Large intestine (tissue), 3 donors: ENCODE measurements around the gene SMYD3. TPM values are rescaled to one million over a fixed set of nuclear protein-coding genes. Genes with fewer than 3 reads are reported as not detected.

Experiments used
- DNase-seq, 2 donors: peaks; one replicate each; pipeline versions ENCODE4 v3.0.0 to v3.0.0-alpha.2; 2013
- H3K27ac ChIP-seq: one replicate; pipeline ENCODE4 v1.5.1; 2013; ENCODE audit warnings: low read length
- H3K27me3 ChIP-seq: 2 replicates; pipeline ENCODE4 v1.6.1; 2013; ENCODE audit warnings: low read length; ENCODE audit not compliant: control insufficient read depth, insufficient read depth
- H3K36me3 ChIP-seq: 2 replicates; pipeline ENCODE4 v1.6.1; 2013; ENCODE audit warnings: low read length; ENCODE audit not compliant: control insufficient read depth, insufficient read depth
- H3K4me1 ChIP-seq: one replicate; pipeline ENCODE4 v1.6.1; 2013; ENCODE audit warnings: low read length; ENCODE audit not compliant: control insufficient read depth, insufficient read depth
- H3K4me3 ChIP-seq: one replicate; pipeline ENCODE4 v1.5.1; 2013; ENCODE audit warnings: low read length
- H3K9me3 ChIP-seq: one replicate; pipeline ENCODE4 v1.6.1; 2013; ENCODE audit warnings: mild to moderate bottlenecking, low read depth, low read length, moderate library complexity; ENCODE audit not compliant: control insufficient read depth
- WGBS: methylation state at CpG from one replicate; pipeline ENCODE4 v1.1.5; 2013; ENCODE audit warnings: low lambda C conversion rate; ENCODE audit not compliant: insufficient coverage; 5-methylcytosine and 5-hydroxymethylcytosine counted together
- polyA plus RNA-seq: library from polyadenylated mRNA; unstranded; fragments of 120-200 nt; gene quantifications from one replicate; pipeline ENCODE4 v1.2.1, GENCODE V29; 2013

Gene SMYD3
- polyA plus RNA-seq, 1 donor: 12.0 TPM

DNA sequence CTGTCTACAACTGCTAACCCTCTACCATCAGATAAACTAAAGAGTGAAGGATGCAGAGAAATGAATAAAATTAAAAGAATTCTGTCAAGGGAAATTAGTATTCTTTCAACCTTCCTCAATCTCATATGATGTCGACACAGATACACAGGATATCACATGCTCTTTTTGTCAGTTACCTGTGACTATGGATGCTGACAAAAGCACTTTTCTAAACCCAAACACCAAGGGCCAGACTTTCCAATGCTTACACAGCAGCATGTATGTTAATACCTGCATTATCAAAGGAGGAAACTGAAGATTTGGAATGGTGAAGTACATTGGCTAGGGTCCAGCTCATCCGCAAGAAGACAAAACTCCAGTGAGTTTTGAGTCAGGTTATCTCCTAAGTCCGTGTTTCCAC, 294.0 kb downstream of the SMYD3 start:
- no peak overlapping the region for H3K4me3 ChIP-seq
- WGBS: no CpG with 5 or more reads among the region's 3 CpGs

DNA sequence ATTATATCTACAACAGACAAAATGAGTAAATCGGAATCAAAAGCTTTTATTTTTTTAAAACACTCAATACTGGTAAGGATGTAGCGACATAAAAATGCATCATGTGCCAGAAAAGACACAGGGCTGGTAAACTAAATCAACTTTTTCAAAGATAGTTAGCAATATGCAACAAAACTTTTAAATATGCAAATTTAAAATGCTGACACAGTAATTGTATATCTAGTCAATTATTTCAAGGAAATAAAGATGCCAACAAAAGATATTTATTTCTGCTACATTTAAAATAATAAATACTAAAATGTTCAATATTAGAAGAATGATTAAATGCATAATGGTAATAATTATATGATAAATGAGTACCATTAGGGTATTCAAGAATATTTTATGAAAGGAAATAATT, 295.1 kb downstream of the SMYD3 start:
- Histone ChIP-seq H3K36me3 (no peaks in the 10 kb centered on the region), H3K4me1 (no peaks in the 10 kb centered on the region), H3K27ac (no peak overlapping the region), H3K4me3 (no peak overlapping the region), H3K9me3 (no peaks in the 10 kb centered on the region), H3K27me3 (no peaks in the 10 kb centered on the region)
- 93% methylated on average over 2 of the region's 2 CpGs for WGBS
- no peak for DNase-seq

More for the DNA sequence above, 294.0 kb downstream of the SMYD3 start:
- Histone ChIP-seq H3K27ac (no peak overlapping the region), H3K27me3 (no peaks in the 10 kb centered on the region), H3K36me3 (no peaks in the 10 kb centered on the region), H3K4me1 (no peaks in the 10 kb centered on the region), H3K9me3 (no peaks in the 10 kb centered on the region)
- DNase-seq: no peak

DNA sequence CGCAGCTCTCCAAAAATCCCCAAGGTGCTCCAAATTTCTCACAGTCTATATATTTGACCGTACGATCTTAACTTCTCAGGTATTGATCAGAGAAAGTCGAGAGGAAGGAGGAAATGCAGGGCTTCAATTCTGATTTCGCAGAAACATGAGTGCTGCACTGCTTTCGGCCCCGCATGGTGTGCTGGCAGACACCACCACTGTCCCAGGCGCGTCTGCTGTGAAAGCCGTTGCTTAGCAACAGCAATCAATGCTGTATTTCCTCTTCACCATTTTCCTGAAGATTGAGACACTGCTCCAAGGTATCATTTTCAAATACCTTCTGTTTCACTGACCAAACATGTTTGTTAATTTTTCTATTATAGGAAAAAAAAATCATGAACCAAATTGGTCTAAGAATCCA, 296.3 kb downstream of the SMYD3 start:
- Histone ChIP-seq H3K9me3 (no peaks in the 10 kb centered on the region), H3K4me3 (no peak overlapping the region), H3K27ac (no peak overlapping the region), H3K4me1 (no peaks in the 10 kb centered on the region), H3K36me3 (no peaks in the 10 kb centered on the region), H3K27me3 (no peaks in the 10 kb centered on the region)
- 100% methylated on average over 1 of the region's 10 CpGs for WGBS
- DNase-seq: no peak

DNA sequence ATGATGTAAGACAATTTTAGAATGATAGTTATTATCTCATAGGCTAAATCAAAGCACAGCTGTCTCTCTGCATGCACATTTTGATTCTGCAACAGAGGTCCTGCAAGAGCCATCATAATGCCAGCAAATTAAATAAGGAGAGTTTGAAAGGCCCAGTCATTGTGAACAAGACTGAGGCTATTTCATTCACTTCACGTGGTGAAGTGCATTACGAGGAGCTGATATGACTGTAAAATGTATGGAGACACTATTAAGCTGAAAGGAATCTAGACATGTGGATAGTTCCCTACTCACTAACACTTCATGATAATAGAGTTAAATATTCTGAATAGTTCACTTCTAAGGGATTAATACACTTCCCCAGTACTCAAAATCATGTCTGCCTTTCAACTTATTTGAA, 299.0 kb downstream of the SMYD3 start:
- WGBS: 80% methylated on average over 1 of the region's 2 CpGs
- Histone ChIP-seq H3K27ac (no peak overlapping the region), H3K36me3 (no peaks in the 10 kb centered on the region), H3K4me1 (no peaks in the 10 kb centered on the region), H3K9me3 (no peaks in the 10 kb centered on the region), H3K4me3 (no peak overlapping the region), H3K27me3 (no peaks in the 10 kb centered on the region)
- DNase-seq: no peak

DNA sequence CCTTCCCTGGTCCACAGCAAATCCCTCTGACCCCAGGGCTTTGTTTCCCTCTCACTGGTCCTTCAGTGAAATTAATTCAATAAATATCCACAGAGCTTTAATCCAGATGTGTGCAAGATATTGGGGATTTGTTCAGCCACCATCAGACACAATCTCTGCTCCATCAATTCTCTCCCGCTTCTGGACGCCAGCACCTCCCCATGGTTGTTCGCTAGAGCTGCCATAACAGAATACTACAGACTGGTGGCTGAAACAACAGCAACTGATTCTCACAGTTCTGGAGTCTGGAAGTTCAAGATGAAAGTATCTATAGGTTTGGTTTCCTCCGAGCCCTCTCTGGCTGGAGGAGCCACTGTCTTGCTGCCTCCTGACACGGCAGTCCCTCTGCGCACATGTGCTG, 303.9 kb downstream of the SMYD3 start:
- Histone ChIP-seq H3K36me3 (no peaks in the 10 kb centered on the region), H3K9me3 (no peaks in the 10 kb centered on the region), H3K4me1 (no peaks in the 10 kb centered on the region), H3K27ac (no peak overlapping the region), H3K4me3 (no peak overlapping the region), H3K27me3 (no peaks in the 10 kb centered on the region)
- DNase-seq: no peak
- whole genome bisulfite sequencing: no CpG with 5 or more reads among the region's 6 CpGs

DNA sequence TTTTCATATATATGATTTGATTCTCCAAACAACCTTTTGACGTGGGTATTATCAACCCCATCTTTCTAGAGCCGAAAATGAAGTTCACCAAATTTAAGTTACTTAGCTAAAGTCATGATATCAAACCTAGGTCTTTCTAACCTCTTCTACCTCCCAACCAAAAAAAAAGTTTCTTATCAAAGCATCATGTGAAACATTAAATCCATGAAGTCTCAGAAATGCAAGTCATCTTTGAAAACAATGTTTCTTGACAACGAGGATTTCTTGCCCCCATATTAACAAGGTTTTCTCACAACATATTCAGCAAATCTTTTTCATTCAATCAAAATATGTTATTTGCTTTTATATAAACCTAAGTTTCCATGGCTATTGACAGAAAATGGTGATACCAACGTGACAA, 306.3 kb downstream of the SMYD3 start:
- Histone ChIP-seq H3K9me3 (no peaks in the 10 kb centered on the region), H3K36me3 (no peaks in the 10 kb centered on the region), H3K4me3 (no peak overlapping the region), H3K27me3 (no peaks in the 10 kb centered on the region), H3K4me1 (no peaks in the 10 kb centered on the region), H3K27ac (no peak overlapping the region)
- no peak for DNase-seq
- 86% methylated on average over 4 of the region's 4 CpGs for WGBS

DNA sequence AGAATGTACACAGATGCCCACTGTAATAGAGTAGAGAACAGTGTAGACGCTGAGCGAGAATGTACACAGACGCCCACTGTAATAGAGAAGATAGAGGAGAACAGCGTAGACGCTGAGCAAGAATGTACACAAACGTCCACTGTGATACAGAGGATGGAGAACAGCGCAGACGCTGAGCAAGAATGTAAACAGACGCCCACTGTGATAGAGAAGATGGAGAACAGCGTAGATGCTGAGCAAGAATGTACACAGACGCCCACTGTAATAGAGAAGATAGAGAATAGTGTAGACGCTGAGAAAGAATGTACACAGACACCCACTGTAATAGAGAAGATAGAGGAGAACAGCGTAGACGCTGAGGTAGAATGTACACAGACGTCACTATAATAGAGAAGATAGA, 306.9 kb downstream of the SMYD3 start:
- no peak for DNase-seq
- Histone ChIP-seq H3K9me3 (no peaks in the 10 kb centered on the region), H3K27me3 (no peaks in the 10 kb centered on the region), H3K4me1 (no peaks in the 10 kb centered on the region), H3K4me3 (no peak overlapping the region), H3K36me3 (no peaks in the 10 kb centered on the region), H3K27ac (no peak overlapping the region)
- 86% methylated on average over 9 of the region's 15 CpGs for WGBS

DNA sequence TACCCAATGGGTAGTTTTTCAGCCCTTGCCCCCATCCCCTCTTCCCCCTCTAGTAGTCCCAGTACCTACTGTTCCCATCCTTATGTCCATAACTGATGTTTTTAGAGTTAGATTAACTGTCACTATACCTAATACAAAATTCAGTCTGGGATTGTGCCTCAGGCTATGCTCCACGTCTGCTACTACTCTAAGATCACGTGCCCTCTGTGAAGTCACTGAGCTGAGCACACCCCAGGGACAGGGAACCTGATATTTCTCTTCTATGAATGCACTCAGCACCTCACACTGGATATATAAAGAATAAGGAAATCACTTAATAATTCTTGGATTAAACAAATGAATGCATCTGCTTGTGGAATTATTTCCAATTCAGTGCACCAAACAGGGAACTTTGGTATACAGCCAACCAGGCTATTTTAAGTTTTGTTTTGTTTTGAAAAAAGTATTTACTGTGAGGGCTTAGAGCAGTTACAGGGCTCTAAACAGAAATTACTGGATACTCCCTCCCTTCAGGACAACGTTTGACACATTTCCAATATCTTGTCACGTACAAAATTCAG, 307.9 kb downstream of the SMYD3 start:
- Histone ChIP-seq H3K27me3 (no peaks in the 10 kb centered on the region), H3K27ac (no peak overlapping the region), H3K4me1 (no peaks in the 10 kb centered on the region), H3K9me3 (no peaks in the 10 kb centered on the region), H3K4me3 (no peak overlapping the region), H3K36me3 (no peaks in the 10 kb centered on the region)
- DNase-seq: no peak
- WGBS: no CpG with 5 or more reads among the region's 4 CpGs

DNA sequence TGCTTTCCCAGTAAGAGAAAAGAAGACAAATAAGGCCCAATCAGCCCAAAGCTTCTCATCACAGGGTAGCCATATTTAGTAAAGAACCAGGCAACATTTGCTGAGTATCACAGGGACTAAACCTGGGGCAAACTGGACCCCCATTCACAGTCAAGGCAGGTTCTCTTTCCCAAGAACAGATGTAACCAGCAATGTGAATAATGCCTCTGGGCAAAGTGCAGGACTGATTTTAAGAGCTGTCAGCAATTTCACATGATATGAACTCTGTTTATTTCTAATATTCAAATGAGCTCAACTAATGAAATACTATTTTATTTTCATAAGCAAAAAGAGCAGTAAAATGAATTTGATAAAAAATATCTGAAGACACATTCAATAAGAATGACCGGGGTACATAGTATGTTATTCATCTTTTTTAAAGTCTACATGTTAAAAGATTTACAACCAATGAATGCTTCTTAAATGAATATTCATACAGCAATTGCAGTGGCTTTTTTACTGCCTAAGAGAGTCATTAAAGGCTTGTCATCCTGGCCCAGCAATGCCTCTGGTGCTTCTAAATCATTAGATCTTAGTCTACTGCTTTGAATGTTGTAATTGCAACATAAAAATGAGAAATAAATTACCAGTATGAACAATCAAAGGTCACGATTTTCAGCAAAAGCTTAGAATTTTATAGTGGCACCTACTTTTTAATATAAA, 308.8 kb downstream of the SMYD3 start:
- DNase-seq: peak in 1 of 2 donors; percentile 23
- no peak overlapping the region for H3K4me3 ChIP-seq
- H3K36me3 ChIP-seq: no peaks in the 10 kb centered on the region
- no peak overlapping the region for H3K27ac ChIP-seq
- no peaks in the 10 kb centered on the region for H3K9me3 ChIP-seq
- 100% methylated on average over 2 of the region's 2 CpGs for WGBS
- no peaks in the 10 kb centered on the region for H3K4me1 ChIP-seq
- H3K27me3 ChIP-seq: no peaks in the 10 kb centered on the region

DNA sequence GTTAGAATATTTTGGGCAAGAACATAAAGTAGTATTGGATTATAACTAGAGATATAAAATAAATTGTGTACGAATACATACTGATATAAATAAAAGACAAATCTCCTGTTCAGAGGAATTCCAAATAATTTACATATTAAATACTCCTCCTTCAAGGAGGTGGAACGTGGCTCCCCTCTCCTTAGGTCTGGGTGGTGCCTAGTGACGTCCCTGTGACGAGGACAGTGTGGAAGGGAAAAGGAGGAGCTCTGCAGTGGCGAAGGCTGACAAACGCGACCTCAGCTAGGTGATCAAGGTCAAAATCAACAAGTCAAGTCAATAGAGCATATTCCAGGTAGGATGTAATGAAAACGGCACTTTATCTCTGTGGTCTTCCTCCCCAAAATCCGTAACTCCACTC, 310.0 kb downstream of the SMYD3 start:
- no peak overlapping the region for H3K4me3 ChIP-seq
- no peak overlapping the region for H3K27ac ChIP-seq
- no peaks in the 10 kb centered on the region for H3K36me3 ChIP-seq
- H3K27me3 ChIP-seq: no peaks in the 10 kb centered on the region
- no peak for DNase-seq
- WGBS: 100% methylated on average over 1 of the region's 9 CpGs
- H3K4me1 ChIP-seq: no peaks in the 10 kb centered on the region
- H3K9me3 ChIP-seq: no peaks in the 10 kb centered on the region

DNA sequence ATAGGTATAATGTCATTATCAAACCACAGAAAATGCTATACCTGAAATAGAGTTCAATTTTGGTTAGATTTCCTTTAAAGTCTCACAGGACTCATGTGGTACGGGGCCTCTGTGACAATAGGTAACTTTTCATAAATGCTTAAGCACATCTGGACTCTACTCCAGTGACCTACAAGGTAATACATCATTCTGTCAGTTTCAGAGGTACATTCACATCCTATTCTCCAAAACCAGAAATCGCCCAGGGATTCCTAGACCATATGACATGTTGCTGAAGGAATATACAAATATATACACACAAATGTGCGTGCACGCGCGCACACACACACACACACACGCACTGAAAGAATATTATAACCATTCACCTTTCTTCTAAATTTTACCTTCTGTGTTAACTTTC, 311.8 kb downstream of the SMYD3 start:
- H3K27me3 ChIP-seq: no peaks in the 10 kb centered on the region
- no peaks in the 10 kb centered on the region for H3K9me3 ChIP-seq
- WGBS: 80% methylated on average over 5 of the region's 7 CpGs
- H3K36me3 ChIP-seq: no peaks in the 10 kb centered on the region
- H3K4me1 ChIP-seq: no peaks in the 10 kb centered on the region
- no peak overlapping the region for H3K27ac ChIP-seq
- H3K4me3 ChIP-seq: no peak overlapping the region
- no peak for DNase-seq
